ENCODE data around the gene HMG20B.
A peak's percentile ranks its signal among the peaks of the same experiment; 100 is the strongest.

Gene HMG20B

GRCh38 chr19:3544742-3545668 is 27.7 kb upstream of the HMG20B start:
- TF ChIP-seq CTCF (IDR thresholded peaks at IDR 0.05; ENCODE audit: low read depth, low read length) = peak; percentile 85

GRCh38 chr19:3545669-3546034 is 27.1 kb upstream of the HMG20B start:
- no peak overlapping the region for H3K4me3 ChIP-seq (ENCODE audit: low read depth, low read length)
- no peak for TF ChIP-seq CTCF (IDR thresholded peaks at IDR 0.05; ENCODE audit: low read depth, low read length)

More at GRCh38 chr19:3544742-3545668, 27.7 kb upstream of the HMG20B start:
- H3K4me3 ChIP-seq (ENCODE audit: low read depth, low read length) = no peak overlapping the region

DNA sequence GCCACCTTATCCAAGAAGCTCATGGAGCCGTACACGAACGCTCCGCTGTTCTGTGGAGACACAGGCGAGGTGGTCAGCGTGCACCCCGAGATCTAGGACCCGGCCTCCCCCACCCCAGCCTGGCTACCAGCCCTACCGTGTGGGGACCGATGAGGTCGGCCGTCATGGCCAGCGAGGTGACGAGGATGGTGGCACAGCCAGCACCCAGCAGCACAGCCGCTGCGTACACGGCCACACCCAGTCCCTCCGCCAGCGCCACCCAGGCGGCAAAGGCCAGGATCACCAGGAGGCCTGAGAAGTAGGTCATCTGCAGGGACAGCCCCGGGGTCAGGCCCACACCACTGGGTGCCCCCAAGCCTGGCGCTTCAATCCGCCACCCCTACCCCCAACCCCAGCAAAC is 26.6 kb upstream of the HMG20B start:
- TF ChIP-seq CTCF (IDR thresholded peaks at IDR 0.05; ENCODE audit: low read depth, low read length) = no peak
- no peak overlapping the region for H3K4me3 ChIP-seq (ENCODE audit: low read depth, low read length)

GRCh38 chr19:3547301-3547731 is 25.4 kb upstream of the HMG20B start:
- peak; percentile 61; the same call in 1 of the 2 replicates for TF ChIP-seq CTCF (IDR thresholded peaks at IDR 0.05; ENCODE audit: low read depth, low read length)
- no peak overlapping the region for H3K4me3 ChIP-seq (ENCODE audit: low read depth, low read length)

DNA sequence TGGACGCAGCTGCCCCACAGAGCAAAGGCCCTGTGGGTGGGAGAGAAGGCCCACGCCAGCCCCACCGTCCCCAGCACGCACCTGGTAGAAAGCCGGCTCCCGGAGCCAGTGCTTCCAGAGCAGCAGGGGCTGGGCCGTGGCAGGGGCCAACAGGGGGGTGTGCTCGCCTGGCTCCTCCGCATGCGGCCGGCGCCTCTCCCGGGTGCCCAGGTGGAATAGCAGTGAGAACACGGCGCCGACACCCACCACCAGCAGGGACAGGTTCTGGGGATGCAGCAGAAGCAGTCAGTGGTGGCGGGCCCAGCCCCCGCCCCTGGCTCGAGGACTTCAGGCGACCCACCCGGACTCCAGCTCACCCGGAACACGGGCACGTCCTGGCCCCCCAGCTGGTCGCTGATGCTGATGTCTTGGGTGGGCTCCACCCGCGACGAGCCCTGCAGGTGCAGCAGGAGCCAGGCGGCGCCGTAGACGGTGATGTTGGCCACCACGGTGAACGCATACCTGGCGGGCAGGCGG is 24.9 kb upstream of the HMG20B start:
- no peak for TF ChIP-seq CTCF (IDR thresholded peaks at IDR 0.05; ENCODE audit: low read depth, low read length)
- no peak overlapping the region for H3K4me3 ChIP-seq (ENCODE audit: low read depth, low read length)

DNA sequence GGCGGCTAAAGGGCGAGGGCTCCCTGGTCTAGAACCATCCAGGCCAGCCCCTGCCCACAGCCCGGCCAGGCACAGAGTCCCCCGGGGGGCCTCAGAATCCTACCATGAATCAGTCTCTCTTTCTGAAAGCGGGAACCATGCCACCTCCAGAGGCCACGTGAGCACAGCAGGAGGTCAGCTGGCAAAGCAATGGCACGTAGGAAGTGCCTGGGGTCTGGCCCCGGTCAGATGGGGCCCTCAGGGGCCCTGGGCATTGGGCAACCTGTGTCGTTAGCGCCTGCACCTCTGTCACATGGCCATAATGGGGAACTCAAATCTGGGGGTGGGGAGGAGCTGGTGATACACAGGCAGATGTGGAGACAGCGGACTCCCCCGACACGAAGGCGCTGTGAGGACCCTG is 24.1 kb upstream of the HMG20B start:
- H3K4me3 ChIP-seq (ENCODE audit: low read depth, low read length) = no peak overlapping the region
- no peak for TF ChIP-seq CTCF (IDR thresholded peaks at IDR 0.05; ENCODE audit: low read depth, low read length)

- no peak for TF ChIP-seq CTCF (IDR thresholded peaks at IDR 0.05; ENCODE audit: low read depth, low read length)
- H3K4me3 ChIP-seq (ENCODE audit: low read depth, low read length) = no peak overlapping the region
These were observed 22.9 kb upstream of the HMG20B start for GRCh38 chr19:3549816-3550215.
